ENCODE measurements around the gene INPP5B.
"Not testable (repeated sequence)": the region's sequence is repeated elsewhere in the genome, so short reads cannot be mapped to it uniquely, and the experiment has no call there.

The INPP5B gene

DNA sequence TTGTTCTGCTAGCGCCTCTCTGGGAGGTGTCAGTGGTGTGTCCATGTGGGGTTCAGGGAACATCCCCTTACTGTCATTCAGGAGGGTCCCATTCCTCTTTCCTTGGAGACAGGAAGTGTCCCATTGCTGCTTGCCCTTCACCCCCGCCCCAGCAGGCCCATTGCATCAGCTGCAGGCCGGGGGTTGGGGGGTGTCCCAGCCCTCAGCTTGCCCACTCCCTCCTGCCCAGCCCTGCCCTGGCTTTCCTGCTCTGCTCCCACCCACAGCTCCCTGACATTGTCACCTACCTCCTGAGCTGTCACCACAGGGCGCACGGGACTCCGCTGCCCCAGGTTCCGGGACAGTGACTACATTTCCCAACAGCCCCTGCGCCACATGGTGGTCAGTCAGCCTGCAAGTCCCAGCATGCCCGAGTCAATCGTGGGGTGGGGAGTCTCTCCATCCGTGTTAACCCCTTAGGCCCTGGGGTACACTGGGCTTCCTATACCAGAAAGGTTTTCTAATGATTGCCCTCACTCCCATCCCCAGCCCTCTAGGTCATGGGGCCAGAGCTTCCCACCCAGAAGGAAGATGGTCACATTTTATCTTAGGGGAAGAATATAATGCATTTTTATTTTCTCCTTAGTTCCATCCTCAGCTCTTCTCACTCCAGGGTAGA lies at the start of gene INPP5B:
Gene INPP5B, minus strand, starts transcription at position 351 of the 658 bp plus-strand sequence. CDS start 745 bp downstream, outside the sequence.
- peak; percentile 53 to 60 (median 57) for DNase-seq (ENCODE audit: low read depth in 2 of 3, low spot score in 2 of 3)

DNA sequence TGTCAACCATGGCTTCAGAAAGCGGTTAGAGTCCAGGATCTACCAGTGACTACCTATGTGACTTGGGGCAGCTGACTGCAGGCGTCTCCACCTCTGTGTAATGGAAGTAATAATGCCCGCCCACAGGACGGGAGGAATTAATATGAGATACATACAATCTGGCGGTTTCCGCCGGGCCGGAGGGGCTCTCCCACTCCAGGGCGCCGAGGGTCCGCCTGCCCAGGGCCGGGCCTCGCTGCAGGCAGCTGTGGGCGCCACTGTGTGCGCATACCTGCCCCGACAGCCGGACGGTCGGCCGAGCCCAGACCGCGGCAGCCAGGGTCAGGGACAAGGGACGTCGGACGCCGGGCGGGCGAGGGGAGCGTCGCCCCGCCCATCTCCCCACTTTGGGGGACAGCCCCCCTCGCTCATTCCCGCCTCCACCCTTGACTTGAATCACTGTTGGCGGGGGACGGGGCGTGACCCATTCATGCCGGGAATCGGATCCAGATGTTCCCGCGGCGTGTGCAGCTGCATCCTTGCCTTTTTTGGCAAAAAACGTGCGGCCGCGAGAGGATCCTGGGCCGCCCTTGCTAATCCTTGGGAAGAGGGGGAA lies 49.0 kb upstream of the INPP5B start:
- DNase-seq (ENCODE audit: low read depth in 2 of 3, low spot score in 2 of 3), result no peak

DNA sequence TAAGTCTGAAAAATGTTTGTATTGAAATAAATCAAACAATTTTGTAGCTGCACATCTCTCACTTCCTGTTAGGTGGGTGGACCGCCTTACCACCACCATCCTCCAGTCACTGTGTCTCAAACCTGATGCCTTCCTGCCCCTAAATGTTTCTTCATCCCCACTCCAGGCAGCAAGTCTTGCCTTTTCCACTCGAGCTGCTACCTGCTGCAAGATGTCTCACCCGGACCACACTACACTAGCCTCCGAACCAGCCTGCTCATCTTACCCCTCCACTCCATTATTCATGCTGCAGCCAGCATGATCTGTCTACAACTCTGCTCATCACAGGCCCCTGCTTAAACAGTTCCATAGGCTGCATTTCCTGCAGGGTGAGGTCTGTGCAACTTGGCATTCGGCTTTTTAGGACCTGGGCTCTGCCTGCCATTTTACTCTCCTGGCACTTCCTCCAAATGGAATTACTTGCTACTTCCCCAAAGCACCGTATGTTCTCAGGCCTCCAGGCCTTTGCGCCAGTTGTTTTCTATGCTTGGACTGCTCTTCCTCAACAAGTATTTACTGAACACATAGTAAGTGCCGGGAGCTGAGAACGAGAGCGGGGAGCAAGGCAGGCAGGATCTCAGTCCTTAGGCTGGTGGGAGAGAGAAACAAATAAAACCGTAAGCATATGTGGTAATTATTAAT lies 48.2 kb upstream of the INPP5B start:
- no peak for DNase-seq (ENCODE audit: low read depth in 2 of 3, low spot score in 2 of 3)

DNA sequence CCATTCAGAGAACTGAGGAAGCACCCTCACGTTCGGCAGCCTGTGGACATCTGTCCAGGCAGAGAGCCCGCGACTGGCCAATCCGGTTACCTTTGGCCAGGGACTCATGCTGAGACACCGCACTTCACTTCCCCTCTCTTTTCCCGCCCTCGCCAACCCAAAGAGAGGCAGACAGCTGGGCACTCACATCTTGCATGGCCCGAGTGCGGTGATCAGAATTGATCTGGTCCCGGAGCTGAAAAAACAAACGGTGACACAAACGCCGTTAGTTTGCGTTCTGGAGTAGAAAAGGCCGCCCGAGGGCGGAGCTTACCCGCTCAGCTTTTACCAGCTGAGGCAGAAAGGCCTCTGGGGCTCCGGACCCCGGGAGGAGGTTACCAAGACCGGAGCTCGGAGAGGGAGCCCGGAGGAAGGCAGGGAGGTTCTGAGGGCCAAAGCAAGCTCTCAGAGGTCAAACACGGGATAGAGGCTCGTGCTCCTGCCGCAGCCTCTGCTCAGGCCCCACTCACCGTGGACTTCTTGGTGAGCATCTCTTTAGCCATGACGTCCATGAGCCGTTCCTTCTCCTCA lies 42.6 kb upstream of the INPP5B start:
- DNase-seq (ENCODE audit: low read depth in 2 of 3, low spot score in 2 of 3), result no peak

DNA sequence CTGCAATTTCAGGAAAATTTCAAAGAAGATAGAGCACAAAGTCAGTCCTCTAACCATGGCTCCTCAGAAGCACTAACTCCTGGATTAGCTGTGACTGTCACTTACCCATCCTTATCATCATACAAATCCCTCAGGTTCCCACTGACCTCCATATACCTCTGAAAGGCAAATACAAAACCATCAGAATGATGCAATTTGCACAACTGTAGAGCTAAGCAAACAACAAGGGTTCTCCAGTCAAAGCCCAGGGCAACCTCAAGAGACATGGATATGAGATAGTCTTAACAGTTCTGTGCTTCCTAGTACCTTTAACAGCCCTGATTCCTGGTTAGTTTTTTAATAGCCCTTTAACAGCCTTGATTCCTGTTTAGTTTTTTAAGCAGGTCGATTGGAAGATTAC lies 40.8 kb upstream of the INPP5B start:
- DNase-seq (ENCODE audit: low read depth in 2 of 3, low spot score in 2 of 3), result no peak

DNA sequence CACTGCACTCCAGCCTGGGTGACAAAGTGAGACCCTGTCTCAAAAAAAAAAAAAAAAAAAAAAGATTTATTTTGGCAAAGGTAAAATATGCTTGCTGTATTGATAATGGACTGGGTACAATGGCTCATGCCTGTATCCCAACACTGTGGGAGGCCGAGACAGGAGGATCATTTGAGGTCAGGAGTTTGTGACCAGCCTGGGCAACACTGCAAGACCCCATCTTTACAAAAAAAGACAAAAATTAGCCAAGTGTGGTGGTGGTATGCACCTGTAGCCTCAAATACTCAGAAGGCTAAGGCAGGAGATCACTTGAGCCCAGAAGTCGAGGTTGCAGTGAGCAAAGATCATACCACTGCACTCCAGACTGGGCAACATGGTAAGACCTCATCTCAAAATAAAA lies 36.7 kb upstream of the INPP5B start:
- DNase-seq (ENCODE audit: low read depth in 2 of 3, low spot score in 2 of 3), result no peak

DNA sequence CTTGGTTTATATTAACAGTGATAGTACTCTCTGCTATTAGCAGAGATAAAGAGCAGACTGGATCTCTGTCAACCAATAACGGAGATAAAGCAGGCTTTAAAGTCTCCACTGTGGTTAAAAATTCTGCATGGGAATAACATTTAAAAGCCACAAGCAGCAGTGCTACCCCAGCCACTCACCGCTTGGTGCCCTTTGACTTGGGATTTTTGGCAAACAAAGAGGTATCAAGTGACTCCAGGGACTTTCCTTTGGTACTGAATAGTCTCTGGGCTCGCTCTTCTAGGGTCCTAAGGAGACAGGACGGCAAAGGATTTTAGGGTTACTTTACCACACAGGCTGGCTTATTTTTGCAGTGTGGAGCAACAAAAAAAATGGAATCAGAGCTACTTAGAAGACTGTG lies 31.7 kb upstream of the INPP5B start:
- DNase-seq (ENCODE audit: low read depth in 2 of 3, low spot score in 2 of 3), result no peak

DNA sequence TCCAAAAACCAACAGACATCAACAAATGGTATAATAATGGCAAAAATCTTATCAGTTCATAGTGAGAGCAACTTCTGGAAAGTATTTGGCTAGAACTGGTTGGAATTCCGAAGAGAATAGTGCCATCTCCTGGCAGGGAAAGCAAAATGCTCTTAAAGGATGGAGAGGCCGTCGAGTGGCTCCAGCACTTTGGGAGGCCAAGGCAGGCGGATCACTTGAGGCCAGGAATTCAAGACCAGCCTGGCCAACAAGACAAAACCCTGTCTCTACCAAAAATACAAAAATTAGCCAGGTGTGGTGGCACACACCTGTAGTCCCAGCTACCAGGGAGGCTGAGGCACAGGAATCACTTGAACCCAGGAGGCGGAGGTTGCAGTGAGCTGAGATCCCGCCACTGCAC lies 28.2 kb upstream of the INPP5B start:
- DNase-seq (ENCODE audit: low read depth in 2 of 3, low spot score in 2 of 3), result not testable (repeated sequence)

DNA sequence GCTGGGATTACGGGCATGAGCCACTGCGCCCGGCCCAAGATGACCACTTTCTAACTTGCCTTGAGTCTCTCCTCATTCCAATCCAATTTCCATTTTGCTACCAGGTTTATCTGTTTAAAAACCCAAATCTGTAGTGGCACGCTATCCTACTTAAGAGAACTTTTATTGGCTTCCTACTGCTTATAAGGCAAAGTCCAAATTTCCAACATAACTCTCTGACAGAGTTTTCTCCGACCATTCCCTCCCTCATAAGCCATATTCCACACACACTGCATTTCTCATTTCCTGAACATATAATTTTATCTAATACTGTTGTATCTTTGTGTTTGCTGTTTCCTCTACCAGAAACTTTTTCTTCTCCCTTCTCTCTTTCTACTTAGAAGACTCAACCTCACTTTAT lies 27.7 kb upstream of the INPP5B start:
- DNase-seq (ENCODE audit: low read depth in 2 of 3, low spot score in 2 of 3), result no peak

DNA sequence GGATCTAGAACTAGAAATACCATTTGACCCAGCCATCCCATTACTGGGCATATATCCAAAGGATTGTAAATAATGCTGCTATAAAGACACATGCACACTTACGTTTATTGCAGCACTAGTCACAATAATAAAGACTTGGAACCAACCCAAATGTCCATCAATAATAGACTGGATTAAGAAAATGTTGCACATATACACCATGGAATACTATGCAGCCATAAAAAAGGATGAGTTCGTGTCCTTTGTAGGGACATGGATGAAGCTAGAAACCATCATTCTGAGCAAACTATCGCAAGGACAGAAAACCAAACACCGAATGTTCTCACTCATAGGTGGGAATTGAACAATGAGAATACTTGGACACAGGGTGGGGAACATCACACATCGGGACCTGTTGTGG lies 26.8 kb upstream of the INPP5B start:
- DNase-seq (ENCODE audit: low read depth in 2 of 3, low spot score in 2 of 3), result not testable (repeated sequence)

DNA sequence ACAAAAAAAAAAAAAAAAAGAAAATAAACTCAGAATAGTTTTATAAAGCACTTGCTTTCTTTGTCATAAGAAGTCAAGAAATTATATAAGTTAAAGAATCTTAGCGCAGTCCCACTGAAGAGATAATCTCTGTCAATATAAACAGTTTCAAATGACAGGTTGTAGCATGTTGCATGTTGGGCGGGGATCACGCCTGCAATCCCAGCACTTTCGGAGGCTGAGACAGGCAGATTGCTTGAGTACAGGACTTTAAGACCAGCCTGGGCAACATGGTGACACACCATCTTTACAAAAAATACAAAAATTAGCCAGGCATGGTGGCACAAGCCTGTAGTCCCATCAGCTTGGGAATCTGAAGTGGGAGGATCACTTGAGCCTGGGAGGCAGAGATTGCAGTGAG lies 18.4 kb upstream of the INPP5B start:
- DNase-seq (ENCODE audit: low read depth in 2 of 3, low spot score in 2 of 3), result no peak

DNA sequence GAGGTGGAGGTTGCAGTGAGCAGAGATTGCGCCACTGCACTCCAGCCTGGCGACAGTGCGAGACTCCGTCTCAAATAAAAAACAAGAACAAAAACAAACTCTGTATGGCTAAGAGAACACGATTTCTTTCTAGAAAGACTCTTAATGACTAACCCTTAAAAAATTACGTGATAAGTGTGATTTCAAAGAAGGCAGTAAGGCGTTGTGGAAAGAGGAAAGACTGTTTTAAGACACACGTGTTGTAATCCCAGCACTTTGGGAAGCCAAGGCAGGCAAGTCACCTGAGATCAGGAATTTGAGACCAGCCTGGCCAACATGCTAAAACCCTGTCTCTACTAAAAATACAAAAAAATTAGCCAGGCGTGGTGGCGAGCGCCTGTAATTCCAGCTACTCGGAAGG lies 17.3 kb upstream of the INPP5B start:
- DNase-seq (ENCODE audit: low read depth in 2 of 3, low spot score in 2 of 3), result not testable (repeated sequence)

DNA sequence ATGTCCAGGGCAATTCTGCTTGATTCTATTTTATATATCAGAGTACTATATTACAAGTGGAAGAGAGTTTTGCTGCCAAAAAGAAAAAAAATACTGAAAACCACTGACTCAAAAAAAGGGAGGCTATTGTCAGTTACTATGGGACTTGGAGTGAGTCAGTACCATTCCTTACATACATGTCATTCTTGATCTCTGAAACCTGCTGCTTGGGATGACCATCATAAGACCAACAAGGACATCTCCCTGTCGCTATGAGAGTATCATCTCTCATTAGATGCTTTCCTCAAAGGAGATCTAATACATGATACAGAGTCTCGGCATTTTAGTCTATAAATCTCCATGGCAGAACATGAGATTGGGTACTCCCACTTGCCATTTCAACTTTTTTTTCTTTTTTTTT lies 11.8 kb upstream of the INPP5B start:
- no peak for DNase-seq (ENCODE audit: low read depth in 2 of 3, low spot score in 2 of 3)

DNA sequence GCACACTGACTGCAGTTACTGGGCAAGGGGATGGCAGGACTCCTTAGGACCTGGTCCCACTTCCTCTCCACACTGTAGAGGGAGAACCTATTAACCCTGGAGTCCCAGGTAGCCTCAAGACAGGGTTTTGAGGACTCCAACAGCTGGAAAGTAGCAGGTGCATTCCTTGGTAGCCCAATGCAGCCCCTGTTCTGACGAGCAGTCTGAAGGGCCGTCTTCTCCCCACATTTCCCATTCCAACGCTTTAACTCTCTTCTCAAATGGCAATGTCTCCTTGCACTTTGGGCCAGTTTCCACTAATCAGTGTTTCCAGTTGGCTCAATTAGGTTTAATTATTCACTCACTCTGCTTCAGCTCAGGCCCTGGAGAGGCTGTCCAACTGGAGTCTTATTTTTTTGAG lies 8.8 kb upstream of the INPP5B start:
- no peak for DNase-seq (ENCODE audit: low read depth in 2 of 3, low spot score in 2 of 3)

DNA sequence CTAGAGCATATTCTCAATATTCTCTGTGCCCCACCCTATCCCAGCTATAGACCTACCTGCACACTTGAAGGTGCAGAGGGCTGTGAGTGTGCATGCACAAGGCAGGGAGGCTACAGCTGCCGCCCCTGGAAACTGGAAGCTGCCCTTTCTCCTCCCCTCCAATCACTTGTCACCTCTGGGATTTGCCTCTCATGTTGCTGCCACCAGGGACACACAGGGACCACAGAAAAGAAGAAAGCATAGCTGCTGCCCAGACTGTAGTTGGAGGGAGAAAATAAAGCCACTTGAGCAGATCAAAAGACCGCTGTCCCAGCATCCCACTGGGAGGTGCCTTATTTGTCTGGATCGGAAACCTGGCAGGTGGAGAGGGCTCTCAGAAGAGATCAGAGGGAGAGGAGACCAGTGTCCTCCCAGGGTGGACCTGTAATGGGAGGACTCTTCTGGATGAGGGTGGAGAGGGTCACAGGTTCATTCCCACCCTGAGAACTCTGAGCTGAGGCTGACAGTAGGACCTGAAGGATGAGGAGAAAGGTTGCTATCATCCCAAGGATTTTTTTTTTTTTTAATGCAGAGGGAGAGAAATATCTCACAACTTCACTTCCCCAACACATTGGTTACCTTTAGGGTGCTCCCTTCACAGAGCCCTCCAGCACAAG lies 7.6 kb upstream of the INPP5B start:
- no peak for DNase-seq (ENCODE audit: low read depth in 2 of 3, low spot score in 2 of 3)

DNA sequence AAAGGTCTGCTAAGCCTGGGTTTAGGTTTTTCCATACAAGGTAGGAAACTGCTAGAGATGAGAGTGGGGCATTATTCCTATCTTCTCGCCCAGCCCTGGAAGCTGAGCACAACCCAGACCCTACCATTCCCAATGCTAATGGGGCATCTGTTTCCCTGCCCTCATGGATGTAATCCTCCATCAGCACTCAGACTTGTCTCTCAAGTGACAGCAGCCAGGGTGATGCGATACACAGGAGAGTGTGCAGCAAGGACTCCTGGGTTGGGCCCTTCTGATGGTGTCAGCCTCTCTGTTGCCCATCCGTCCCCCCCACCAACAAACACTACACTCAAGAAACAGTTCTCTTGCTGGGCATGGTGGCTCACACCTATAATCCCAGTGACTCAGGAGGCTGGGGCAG lies 5.9 kb upstream of the INPP5B start:
- DNase-seq (ENCODE audit: low read depth in 2 of 3, low spot score in 2 of 3), result no peak

DNA sequence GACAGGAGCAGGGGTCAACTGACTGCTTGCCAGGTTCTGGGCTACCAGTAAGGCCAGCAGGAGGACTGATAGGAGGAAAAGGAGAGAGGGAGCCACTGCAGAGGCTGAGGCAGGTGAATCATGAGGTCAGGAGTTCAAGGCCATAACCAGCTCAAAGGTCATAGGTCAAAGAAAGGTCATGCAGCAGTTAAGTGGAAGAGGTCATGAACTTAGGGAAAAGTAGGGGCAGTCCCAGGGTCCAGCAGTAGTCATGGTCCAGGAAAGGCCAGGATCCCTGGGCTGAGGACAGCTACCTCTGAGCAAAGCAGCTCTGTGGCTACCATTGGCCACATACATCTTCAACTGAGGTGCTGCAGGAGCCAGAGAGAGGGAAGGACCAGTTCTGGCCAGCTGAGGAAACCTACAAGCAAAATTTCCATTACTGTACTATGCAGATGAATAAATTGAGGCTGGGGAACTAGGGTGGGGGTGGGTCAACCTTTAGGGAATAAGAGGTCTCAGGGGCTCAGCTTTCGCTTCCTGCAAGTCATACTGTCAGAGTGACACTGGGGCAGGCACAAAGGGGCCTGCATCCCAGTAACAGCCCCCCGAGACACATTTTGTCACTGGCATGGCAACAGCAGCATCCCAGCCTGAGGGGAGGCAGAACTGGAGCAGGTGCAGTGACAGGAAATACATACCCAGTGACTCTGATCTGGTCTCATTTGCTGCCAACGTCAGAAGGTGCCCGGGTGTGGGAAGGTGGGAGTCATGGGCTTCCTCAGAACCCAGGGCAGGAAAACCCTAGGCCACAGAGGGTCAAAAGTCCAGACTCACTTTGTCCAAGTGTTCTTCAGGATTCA lies 5.2 kb upstream of the INPP5B start:
- DNase-seq (ENCODE audit: low read depth in 2 of 3, low spot score in 2 of 3), result no peak

DNA sequence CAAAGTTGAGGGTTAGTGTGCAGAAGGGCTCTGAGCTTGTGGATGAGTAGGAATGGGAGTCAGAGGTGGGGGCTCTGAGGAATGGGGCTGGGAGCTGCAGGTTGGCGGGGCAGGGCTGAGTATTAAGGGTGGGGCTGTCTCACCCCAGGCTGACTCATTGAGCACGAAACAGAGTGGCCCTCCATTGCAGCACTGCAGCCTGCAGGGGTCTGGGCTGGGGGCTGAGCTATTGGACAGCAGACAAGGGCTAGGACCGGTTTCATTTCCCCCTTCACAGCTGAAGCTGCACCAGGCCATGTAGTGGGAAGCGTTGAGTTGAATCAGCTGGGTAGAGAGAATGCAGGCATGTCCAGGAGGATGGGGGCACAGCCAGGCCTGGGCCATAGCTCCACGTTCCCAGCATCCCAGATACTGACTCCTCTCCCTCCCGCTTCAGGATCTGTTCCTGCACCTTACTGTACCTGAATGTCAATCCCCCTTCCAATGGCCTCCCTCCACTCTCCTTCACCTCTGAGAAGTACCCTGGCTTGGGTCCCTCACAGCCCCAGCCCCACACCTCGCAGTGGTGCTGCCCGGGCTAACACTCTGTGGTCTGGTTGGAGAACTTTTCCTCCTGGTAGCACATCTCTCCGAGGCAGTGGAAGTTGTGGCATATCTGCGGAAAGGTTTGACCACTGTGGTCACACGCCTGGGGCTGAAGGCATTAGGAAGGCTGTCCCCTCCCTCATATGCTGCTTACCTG lies 4.4 kb upstream of the INPP5B start:
- DNase-seq (ENCODE audit: low read depth in 2 of 3, low spot score in 2 of 3), result no peak

DNA sequence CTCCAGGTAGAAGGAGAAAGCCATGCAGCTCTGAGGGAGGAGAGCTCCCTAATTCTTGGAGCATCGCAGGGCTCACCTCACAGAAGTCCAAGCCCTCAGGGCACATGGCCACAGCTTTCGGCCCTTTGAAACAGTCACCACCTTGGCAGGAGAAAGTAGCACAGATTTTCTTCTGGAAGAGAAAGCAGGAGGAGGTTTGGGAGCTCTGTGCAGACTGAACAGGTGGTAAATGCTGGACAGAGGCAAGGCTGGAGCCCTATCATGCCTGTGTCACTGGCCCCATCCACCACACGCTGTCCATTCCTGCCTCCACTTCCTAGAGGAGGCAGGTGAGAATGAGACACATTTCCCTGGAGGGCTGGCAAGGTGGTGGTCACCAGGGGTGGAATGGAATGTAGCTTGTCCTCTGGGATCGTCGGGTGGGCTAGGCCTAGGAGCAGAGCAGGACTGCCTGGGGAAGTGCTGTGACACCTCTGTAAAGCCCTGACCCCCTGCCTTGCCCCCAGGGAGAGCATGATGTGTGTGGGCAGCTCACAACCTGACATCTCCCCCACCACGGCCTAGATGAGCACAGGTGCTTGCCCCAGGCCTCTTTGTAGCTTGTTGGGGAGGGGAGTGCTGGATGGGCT lies 2.8 kb upstream of the INPP5B start:
- no peak for DNase-seq (ENCODE audit: low read depth in 2 of 3, low spot score in 2 of 3)

DNA sequence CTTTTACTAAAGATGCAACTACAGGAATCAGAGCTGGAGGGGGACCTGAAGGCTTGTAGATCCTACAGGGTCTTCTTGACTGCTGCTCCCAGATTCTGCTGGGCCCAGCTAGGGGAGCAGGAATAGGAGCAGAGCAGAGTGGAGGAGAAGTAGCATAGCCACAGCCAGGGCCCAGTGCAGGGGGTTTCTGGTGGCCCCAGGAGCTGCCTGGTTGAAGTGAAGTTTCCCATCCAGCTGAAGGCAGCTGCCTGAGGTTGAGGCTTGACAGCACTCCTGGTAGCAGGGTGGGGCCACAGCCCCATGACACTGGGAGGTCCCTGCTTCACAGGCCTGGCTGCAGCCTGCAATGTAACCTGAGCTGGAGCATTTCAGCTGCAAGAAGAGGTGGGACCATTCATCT lies 2.0 kb upstream of the INPP5B start:
- DNase-seq (ENCODE audit: low read depth in 2 of 3, low spot score in 2 of 3), result no peak

Data from activated CD8-positive, alpha-beta memory T cell treated with anti-CD3 and anti-CD28 coated beads for 48 hours (primary cell).